Cerebellar cortex (tissue), 1 donor: ENCODE measurements around the gene COX6A2.
A peak's percentile ranks its signal among the peaks of the same experiment; 100 is the strongest.
"Not testable (repeated sequence)": the region's sequence is repeated elsewhere in the genome, so short reads cannot be mapped to it uniquely, and the experiment has no call there.

Experiments used
- DNase-seq: peaks from one replicate; pipeline ENCODE4 v3.0.0-alpha.2; 2015; ENCODE audit warnings: low spot score

The COX6A2 gene

DNA sequence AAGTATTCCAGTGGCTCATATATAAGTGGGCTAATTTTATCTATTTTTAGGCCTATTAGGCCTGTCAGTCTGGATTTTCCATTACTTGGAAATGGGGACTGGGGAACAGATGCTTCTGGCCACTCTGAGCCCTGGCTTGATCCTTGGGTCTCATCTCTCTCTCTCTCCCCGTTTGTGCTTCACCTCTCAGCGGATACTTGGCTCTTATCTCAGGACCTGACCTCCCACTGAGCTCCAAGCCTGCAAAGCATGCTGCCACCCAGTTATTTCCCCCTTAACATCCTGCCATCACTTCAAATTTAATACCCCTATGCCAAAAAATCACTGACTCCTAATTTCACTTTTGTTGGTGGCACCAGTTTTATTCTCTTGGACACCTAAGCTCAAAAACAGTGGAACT, 10.3 kb upstream of the COX6A2 start:
- peak; percentile 75 for DNase-seq

- DNase-seq, result no peak
These were observed 8.3 kb upstream of the COX6A2 start for GRCh38 chr16:31436221-31437045.

DNA sequence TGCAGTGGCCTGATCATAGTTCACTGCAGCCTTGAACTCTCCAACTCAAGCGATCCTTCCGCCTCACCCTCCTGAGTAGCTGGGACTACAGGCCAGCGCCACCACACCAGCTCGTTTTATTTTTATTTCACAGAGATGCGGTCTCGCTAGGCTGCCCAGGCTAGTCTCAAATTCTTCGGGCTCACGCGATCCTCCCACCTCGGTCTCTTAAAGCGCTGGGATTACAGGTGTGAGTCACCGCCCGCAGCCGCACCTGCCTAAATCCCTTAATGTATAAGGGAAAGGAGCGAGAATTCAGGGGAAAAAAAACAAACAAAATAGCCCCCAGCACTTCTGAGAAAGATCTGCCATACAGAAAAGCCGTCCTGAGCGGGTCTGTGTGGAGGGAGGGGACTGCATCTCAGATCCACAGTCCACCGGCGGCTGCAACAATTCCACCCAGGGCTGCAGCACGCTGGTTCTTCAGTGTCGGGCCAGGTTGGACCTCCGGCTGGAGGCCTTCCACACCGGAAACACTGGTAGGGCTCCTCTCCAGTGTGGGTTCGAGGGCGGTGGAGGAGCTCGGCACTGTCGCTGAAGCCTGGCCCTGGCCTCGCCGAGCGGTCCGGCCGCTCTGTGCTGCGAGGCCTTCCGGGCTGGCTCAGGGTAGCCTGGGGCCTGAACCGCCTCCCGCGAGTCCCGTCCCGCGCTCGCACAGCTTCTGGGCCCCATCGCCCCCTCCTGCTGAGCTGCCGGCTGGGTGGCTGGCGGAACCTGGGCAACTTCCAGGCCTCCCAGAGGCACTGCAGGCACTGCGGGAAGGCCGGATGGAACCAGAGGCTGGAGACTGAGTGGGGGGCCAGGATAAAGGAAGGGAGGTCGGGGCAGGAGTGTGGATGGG, 7.4 kb upstream of the COX6A2 start:
- DNase-seq, result no peak

- DNase-seq, result no peak
These were observed 2.4 kb upstream of the COX6A2 start for GRCh38 chr16:31430380-31431052.

DNA sequence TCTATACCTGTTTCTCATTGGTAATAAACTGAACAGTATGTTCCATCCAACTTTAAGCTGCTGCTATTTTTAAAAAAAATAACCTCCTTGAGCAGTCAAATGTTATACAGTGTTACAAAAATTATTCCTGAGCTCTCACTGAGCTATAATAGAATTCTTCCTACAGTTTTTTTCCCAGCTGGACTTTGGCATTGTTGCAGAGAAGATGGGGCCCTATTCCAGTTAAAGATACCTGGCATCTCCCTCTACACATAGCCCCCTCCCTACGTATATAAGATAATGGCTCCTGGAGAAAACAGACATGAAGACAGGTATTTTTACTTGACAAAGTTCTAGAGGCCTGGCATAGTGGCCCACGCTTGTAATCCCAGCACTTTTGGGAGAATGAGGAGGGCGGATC, 1.6 kb upstream of the COX6A2 start:
- no peak for DNase-seq

DNA sequence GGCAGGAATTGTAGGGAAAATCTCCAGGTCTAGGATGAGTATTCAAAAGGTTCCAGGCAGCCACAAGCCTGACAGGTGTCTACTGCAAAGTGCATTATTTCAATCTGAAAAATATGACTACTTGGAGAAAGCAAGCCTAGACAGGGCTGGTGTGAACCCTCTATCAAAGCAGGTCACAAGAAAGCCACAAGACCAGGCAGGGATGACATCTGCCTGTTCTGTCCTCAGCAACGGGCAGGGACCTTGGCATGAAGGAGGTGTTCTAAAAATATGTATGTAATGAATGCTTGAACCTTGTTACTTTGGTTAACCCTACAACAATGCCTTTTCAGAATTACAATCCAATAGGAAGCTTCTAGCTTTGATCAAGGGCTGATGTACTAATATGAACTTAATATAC, 1.2 kb upstream of the COX6A2 start:
- peak; percentile 50 for DNase-seq

GRCh38 chr16:31428638-31429247, 583 bp upstream of the COX6A2 start:
- DNase-seq, result peak; percentile 23

- DNase-seq, result peak; percentile 66
These were observed 500 bp downstream of the COX6A2 start for GRCh38 chr16:31427441-31428278.

DNA sequence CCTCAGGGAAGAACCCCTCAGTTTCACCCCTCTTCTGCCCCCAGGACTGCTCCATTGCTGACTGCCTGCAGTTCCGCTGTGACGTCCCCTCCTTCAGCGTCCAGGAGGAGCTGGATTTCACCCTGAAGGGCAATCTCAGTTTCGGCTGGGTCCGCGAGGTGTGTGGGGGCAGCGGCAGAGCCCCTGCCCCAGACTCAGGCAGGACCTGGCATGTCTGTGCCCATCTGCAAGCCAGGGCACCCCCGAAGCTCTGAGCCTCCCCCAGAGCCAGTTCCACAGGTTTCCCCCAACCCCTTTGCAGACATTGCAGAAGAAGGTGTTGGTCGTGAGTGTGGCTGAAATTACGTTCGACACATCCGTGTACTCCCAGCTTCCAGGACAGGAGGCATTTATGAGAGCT, 4.4 kb downstream of the COX6A2 start:
- no peak for DNase-seq

GRCh38 chr16:31423241-31423640, 4.9 kb downstream of the COX6A2 start:
- DNase-seq, result no peak

DNA sequence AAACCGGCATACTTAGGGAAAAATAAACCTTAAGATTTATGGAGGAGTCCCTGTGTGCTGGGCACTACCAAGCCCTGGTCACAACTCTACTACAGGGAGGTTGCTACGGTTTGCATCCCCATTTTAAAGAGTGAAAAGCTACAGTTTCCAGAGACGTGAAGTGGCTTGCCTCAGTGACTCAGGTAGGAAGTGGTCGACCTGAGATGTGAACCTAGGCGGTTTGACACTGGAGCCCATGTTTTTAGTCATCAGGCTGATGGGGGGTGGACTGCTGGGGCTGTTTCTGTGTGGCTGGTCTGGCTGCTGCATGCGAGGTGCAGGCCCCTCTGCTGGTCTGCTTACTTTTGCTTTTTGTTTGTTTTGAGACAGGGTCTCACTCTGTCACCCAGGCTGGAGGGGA, 6.6 kb downstream of the COX6A2 start:
- no peak for DNase-seq

DNA sequence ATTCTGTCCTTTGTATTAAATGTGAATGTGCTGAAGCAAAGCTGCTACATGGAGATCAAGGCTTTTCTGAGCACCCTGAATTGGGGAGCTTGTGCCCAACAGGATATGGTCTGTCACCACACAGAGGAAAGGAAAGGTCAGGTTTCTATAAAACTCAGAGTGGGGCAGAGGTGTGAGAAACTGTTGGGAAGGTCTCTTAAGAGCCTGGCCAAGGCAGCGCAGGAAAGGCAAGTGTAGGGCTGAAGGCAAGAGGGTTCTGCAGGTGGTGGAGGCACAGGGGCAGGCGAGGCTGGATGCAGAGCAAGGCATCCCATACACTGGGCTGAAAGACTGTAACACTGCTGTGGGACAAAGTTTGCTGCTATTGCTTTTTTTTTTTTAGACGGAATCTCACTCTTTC, 8.1 kb downstream of the COX6A2 start:
- DNase-seq, result no peak

GRCh38 chr16:31417916-31418315, 10.2 kb downstream of the COX6A2 start:
- no peak for DNase-seq

DNA sequence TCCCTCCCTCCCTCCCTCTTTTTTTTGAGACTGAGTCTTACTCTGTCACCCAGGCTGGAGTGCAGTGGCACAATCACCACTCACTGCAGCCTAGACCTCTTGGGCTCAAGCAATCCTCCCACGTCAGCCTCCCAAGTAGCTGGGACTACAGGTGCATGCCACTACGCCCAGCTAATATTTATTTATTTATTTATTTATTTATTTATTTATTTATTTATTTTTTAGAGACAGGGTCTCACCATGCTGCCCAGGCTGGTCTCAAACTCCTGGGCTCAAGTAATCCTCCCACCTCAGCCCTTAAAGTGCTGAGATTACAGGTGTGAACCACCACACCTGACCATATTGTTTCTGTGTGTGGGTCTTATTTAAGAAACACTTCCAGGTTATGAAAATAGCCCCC, 11.1 kb downstream of the COX6A2 start:
- not testable (repeated sequence) for DNase-seq

DNA sequence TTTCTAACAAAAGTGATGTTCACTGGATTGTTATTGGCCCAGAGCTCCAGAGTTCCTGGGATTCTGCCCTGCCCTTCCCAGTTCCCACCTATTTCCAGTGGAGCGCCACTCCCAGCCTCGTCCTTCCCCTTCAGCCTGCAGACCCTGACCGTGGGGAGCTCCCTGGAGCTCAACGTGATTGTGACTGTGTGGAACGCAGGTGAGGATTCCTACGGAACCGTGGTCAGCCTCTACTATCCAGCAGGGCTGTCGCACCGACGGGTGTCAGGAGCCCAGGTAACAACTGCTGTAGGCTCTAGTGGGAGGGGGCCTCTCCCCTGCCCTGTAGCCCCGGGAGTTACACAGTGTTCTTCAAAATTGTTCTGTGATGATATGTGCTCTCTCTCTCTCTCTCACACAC, 11.8 kb downstream of the COX6A2 start:
- no peak for DNase-seq

GRCh38 chr16:31414706-31415105, 13.5 kb downstream of the COX6A2 start:
- DNase-seq, result no peak

GRCh38 chr16:31413943-31414342, 14.2 kb downstream of the COX6A2 start:
- DNase-seq, result no peak

DNA sequence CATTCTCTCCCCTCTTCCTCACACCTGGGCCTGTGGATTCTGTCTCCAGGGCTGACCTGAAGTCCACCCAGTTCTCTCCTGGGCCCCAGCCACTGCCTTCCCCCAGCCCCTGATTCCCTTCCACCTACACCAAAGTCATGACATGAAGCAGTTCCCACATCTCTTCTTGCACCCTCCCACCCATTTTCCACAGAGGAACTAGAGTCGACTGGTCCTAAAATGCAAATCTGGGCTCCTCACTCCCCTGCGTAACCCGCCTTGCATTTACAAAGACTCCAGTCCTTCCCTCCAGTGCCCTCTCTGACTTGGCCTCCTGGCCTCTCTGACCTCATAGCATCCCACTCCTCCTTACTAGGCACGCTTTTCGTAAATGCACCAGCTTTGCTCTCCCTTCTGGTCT, 14.8 kb downstream of the COX6A2 start:
- DNase-seq, result no peak

- no peak for DNase-seq
These were observed 15.4 kb downstream of the COX6A2 start for GRCh38 chr16:31412750-31413149.

- no peak for DNase-seq
These were observed 16.9 kb downstream of the COX6A2 start for GRCh38 chr16:31411024-31411844.
